ENCODE data around the gene CFH.

The CFH gene

GRCh38 chr1:196669051-196669450, 17.2 kb downstream of the CFH start:
- Histone ChIP-seq H3K27ac (ENCODE audit: low read length) (no peak overlapping the region), H3K4me3 (ENCODE audit: low read length) (no peak overlapping the region), H3K27me3 (ENCODE audit: control insufficient read depth, insufficient read depth, low read length) (no peaks in the 10 kb centered on the region), H3K4me1 (ENCODE audit: control insufficient read depth, low read depth, low read length) (no peaks in the 10 kb centered on the region), H3K36me3 (ENCODE audit: control insufficient read depth, low read depth, low read length) (no peaks in the 10 kb centered on the region), H3K9me3 (ENCODE audit: control insufficient read depth, low read depth, low read length) (peaks cover 3% of the 10 kb centered on the region), H3K9ac (ENCODE audit: low read length) (no peak overlapping the region)

- peaks cover 3% of the 10 kb centered on the region for H3K9me3 ChIP-seq (ENCODE audit: control insufficient read depth, low read depth, low read length)
- H3K27ac ChIP-seq (ENCODE audit: low read length) = no peak overlapping the region
- H3K4me3 ChIP-seq (ENCODE audit: low read length) = no peak overlapping the region
- no peak overlapping the region for H3K9ac ChIP-seq (ENCODE audit: low read length)
- H3K27me3 ChIP-seq (ENCODE audit: control insufficient read depth, insufficient read depth, low read length) = no peaks in the 10 kb centered on the region
- H3K36me3 ChIP-seq (ENCODE audit: control insufficient read depth, low read depth, low read length) = no peaks in the 10 kb centered on the region
- H3K4me1 ChIP-seq (ENCODE audit: control insufficient read depth, low read depth, low read length) = no peaks in the 10 kb centered on the region
Observed at GRCh38 chr1:196669693-196670092, 17.9 kb downstream of the CFH start.

- H3K4me1 ChIP-seq (ENCODE audit: control insufficient read depth, low read depth, low read length) = no peaks in the 10 kb centered on the region
- H3K9me3 ChIP-seq (ENCODE audit: control insufficient read depth, low read depth, low read length) = no peaks in the 10 kb centered on the region
- no peak overlapping the region for H3K9ac ChIP-seq (ENCODE audit: low read length)
- no peak overlapping the region for H3K27ac ChIP-seq (ENCODE audit: low read length)
- no peak overlapping the region for H3K4me3 ChIP-seq (ENCODE audit: low read length)
- H3K36me3 ChIP-seq (ENCODE audit: control insufficient read depth, low read depth, low read length) = no peaks in the 10 kb centered on the region
- H3K27me3 ChIP-seq (ENCODE audit: control insufficient read depth, insufficient read depth, low read length) = no peaks in the 10 kb centered on the region
Observed at GRCh38 chr1:196674908-196675307, 23.1 kb downstream of the CFH start.

- no peak overlapping the region for H3K9ac ChIP-seq (ENCODE audit: low read length)
- no peak overlapping the region for H3K4me3 ChIP-seq (ENCODE audit: low read length)
- H3K9me3 ChIP-seq (ENCODE audit: control insufficient read depth, low read depth, low read length) = no peaks in the 10 kb centered on the region
- H3K27me3 ChIP-seq (ENCODE audit: control insufficient read depth, insufficient read depth, low read length) = no peaks in the 10 kb centered on the region
- H3K4me1 ChIP-seq (ENCODE audit: control insufficient read depth, low read depth, low read length) = no peaks in the 10 kb centered on the region
- H3K27ac ChIP-seq (ENCODE audit: low read length) = no peak overlapping the region
- H3K36me3 ChIP-seq (ENCODE audit: control insufficient read depth, low read depth, low read length) = no peaks in the 10 kb centered on the region
Observed at GRCh38 chr1:196677781-196678509, 26.1 kb downstream of the CFH start.

GRCh38 chr1:196678510-196678884, 26.7 kb downstream of the CFH start:
- H3K9me3 ChIP-seq (ENCODE audit: control insufficient read depth, low read depth, low read length) = no peaks in the 10 kb centered on the region
- no peaks in the 10 kb centered on the region for H3K36me3 ChIP-seq (ENCODE audit: control insufficient read depth, low read depth, low read length)
- H3K27ac ChIP-seq (ENCODE audit: low read length) = no peak overlapping the region
- no peak overlapping the region for H3K4me3 ChIP-seq (ENCODE audit: low read length)
- H3K9ac ChIP-seq (ENCODE audit: low read length) = no peak overlapping the region
- H3K27me3 ChIP-seq (ENCODE audit: control insufficient read depth, insufficient read depth, low read length) = no peaks in the 10 kb centered on the region
- H3K4me1 ChIP-seq (ENCODE audit: control insufficient read depth, low read depth, low read length) = no peaks in the 10 kb centered on the region

GRCh38 chr1:196680107-196680506, 28.3 kb downstream of the CFH start:
- Histone ChIP-seq H3K9ac (ENCODE audit: low read length) (no peak overlapping the region), H3K36me3 (ENCODE audit: control insufficient read depth, low read depth, low read length) (no peaks in the 10 kb centered on the region), H3K4me1 (ENCODE audit: control insufficient read depth, low read depth, low read length) (no peaks in the 10 kb centered on the region), H3K27me3 (ENCODE audit: control insufficient read depth, insufficient read depth, low read length) (no peaks in the 10 kb centered on the region), H3K4me3 (ENCODE audit: low read length) (no peak overlapping the region), H3K9me3 (ENCODE audit: control insufficient read depth, low read depth, low read length) (no peaks in the 10 kb centered on the region), H3K27ac (ENCODE audit: low read length) (no peak overlapping the region)

- Histone ChIP-seq H3K27ac (ENCODE audit: low read length) (no peak overlapping the region), H3K4me1 (ENCODE audit: control insufficient read depth, low read depth, low read length) (no peaks in the 10 kb centered on the region), H3K27me3 (ENCODE audit: control insufficient read depth, insufficient read depth, low read length) (no peaks in the 10 kb centered on the region), H3K9ac (ENCODE audit: low read length) (no peak overlapping the region), H3K4me3 (ENCODE audit: low read length) (no peak overlapping the region), H3K9me3 (ENCODE audit: control insufficient read depth, low read depth, low read length) (no peaks in the 10 kb centered on the region), H3K36me3 (ENCODE audit: control insufficient read depth, low read depth, low read length) (no peaks in the 10 kb centered on the region)
Observed at GRCh38 chr1:196684476-196684875, 32.6 kb downstream of the CFH start.

GRCh38 chr1:196685506-196685905, 33.7 kb downstream of the CFH start:
- Histone ChIP-seq H3K4me3 (ENCODE audit: low read length) (no peak overlapping the region), H3K27me3 (ENCODE audit: control insufficient read depth, insufficient read depth, low read length) (no peaks in the 10 kb centered on the region), H3K9ac (ENCODE audit: low read length) (no peak overlapping the region), H3K9me3 (ENCODE audit: control insufficient read depth, low read depth, low read length) (no peaks in the 10 kb centered on the region), H3K4me1 (ENCODE audit: control insufficient read depth, low read depth, low read length) (no peaks in the 10 kb centered on the region), H3K27ac (ENCODE audit: low read length) (no peak overlapping the region), H3K36me3 (ENCODE audit: control insufficient read depth, low read depth, low read length) (no peaks in the 10 kb centered on the region)

- no peaks in the 10 kb centered on the region for H3K27me3 ChIP-seq (ENCODE audit: control insufficient read depth, insufficient read depth, low read length)
- no peaks in the 10 kb centered on the region for H3K4me1 ChIP-seq (ENCODE audit: control insufficient read depth, low read depth, low read length)
- no peaks in the 10 kb centered on the region for H3K36me3 ChIP-seq (ENCODE audit: control insufficient read depth, low read depth, low read length)
- no peak overlapping the region for H3K4me3 ChIP-seq (ENCODE audit: low read length)
- no peak overlapping the region for H3K9ac ChIP-seq (ENCODE audit: low read length)
- no peak overlapping the region for H3K27ac ChIP-seq (ENCODE audit: low read length)
- H3K9me3 ChIP-seq (ENCODE audit: control insufficient read depth, low read depth, low read length) = no peaks in the 10 kb centered on the region
Observed at GRCh38 chr1:196689001-196689400, 37.2 kb downstream of the CFH start.

- Histone ChIP-seq H3K9ac (ENCODE audit: low read length) (no peak overlapping the region), H3K36me3 (ENCODE audit: control insufficient read depth, low read depth, low read length) (no peaks in the 10 kb centered on the region), H3K27me3 (ENCODE audit: control insufficient read depth, insufficient read depth, low read length) (no peaks in the 10 kb centered on the region), H3K9me3 (ENCODE audit: control insufficient read depth, low read depth, low read length) (no peaks in the 10 kb centered on the region), H3K4me3 (ENCODE audit: low read length) (no peak overlapping the region), H3K4me1 (ENCODE audit: control insufficient read depth, low read depth, low read length) (no peaks in the 10 kb centered on the region), H3K27ac (ENCODE audit: low read length) (no peak overlapping the region)
Observed at GRCh38 chr1:196690582-196690981, 38.7 kb downstream of the CFH start.

GRCh38 chr1:196698993-196699392, 47.1 kb downstream of the CFH start:
- Histone ChIP-seq H3K4me1 (ENCODE audit: control insufficient read depth, low read depth, low read length) (no peaks in the 10 kb centered on the region), H3K27me3 (ENCODE audit: control insufficient read depth, insufficient read depth, low read length) (no peaks in the 10 kb centered on the region), H3K4me3 (ENCODE audit: low read length) (no peak overlapping the region)

GRCh38 chr1:196701144-196701543, 49.3 kb downstream of the CFH start:
- Histone ChIP-seq H3K27me3 (ENCODE audit: control insufficient read depth, insufficient read depth, low read length) (no peaks in the 10 kb centered on the region), H3K9ac (ENCODE audit: low read length) (no peak overlapping the region), H3K4me3 (ENCODE audit: low read length) (no peak overlapping the region), H3K27ac (ENCODE audit: low read length) (no peak overlapping the region), H3K36me3 (ENCODE audit: control insufficient read depth, low read depth, low read length) (no peaks in the 10 kb centered on the region), H3K9me3 (ENCODE audit: control insufficient read depth, low read depth, low read length) (no peaks in the 10 kb centered on the region), H3K4me1 (ENCODE audit: control insufficient read depth, low read depth, low read length) (no peaks in the 10 kb centered on the region)

More at GRCh38 chr1:196698993-196699392, 47.1 kb downstream of the CFH start:
- no peaks in the 10 kb centered on the region for H3K9me3 ChIP-seq (ENCODE audit: control insufficient read depth, low read depth, low read length)
- no peaks in the 10 kb centered on the region for H3K36me3 ChIP-seq (ENCODE audit: control insufficient read depth, low read depth, low read length)
- no peak overlapping the region for H3K9ac ChIP-seq (ENCODE audit: low read length)
- no peak overlapping the region for H3K27ac ChIP-seq (ENCODE audit: low read length)
